GM21390 (cell line): ENCODE data around the gene JADE2.

Source experiments
- ATAC-seq: cut with Tn5 transposase; IDR thresholded peaks from one replicate; pipeline ENCODE4 v1.9.1; 2021; ENCODE audit not compliant: unreplicated experiment

The JADE2 gene

DNA sequence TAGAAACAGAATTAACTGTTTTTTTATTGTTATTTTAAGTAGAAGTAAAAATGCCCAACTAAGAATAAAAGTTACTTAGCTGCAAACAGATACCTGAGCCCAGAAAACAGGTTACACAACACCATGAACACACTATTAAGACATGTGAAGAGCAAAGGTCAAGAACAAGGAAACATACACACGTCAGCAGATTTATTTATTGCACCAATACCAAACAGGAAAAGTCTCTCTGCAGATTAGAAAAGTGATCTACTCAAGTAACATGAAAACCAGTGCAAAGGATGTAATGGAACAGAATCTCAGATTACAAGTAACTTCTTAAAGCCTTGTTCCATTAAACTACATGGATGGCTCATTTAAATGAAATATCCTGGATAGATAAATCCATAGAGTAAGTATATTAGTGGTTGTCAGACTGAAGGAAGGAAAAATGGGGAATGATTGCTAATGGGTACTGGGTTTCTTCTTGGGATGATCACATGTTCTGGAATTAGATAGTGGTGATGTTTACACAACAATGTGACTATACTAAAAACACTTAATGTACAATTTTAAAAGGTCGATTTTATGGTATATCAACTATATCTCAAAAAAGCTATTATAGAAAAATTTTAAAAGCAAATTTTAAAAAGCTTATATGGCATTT lies 101.0 kb downstream of the JADE2 start:
- no peak for ATAC-seq
